ENCODE data around the gene CADM4.

- TF ChIP-seq CTCF (IDR thresholded peaks at IDR 0.05 in 2 of 3, conservative IDR thresholded peaks at IDR 0.05 in 1 of 3; ENCODE audit: borderline replicate concordance in 1 of 3, insufficient read depth in 1 of 3, low read depth in 2 of 3, low read length in 2 of 3) = no peak
- no peak for TF ChIP-seq SIN3A (IDR thresholded peaks at IDR 0.05; ENCODE audit: low read depth)
- no peak for TF ChIP-seq MAX (IDR thresholded peaks at IDR 0.05)
- no peak for TF ChIP-seq REST (IDR thresholded peaks at IDR 0.05; ENCODE audit: low read depth)
- no peak for TF ChIP-seq YY1 (IDR thresholded peaks at IDR 0.05; ENCODE audit: extremely low read depth, insufficient replicate concordance, low read depth, low read length)
- TF ChIP-seq POLR2A (IDR thresholded peaks at IDR 0.05; ENCODE audit: borderline replicate concordance, extremely low read depth, insufficient read depth, insufficient read length) = no peak
- no peak for TF ChIP-seq EZH2phosphoT487 (IDR thresholded peaks at IDR 0.05; ENCODE audit: borderline replicate concordance)
- TF ChIP-seq JUND (IDR thresholded peaks at IDR 0.05) = no peak
- TF ChIP-seq CEBPB (IDR thresholded peaks at IDR 0.05; ENCODE audit: low read depth) = no peak
- no peak for TF ChIP-seq EZH2 (IDR thresholded peaks at IDR 0.05)
These were observed 39.0 kb upstream of the CADM4 start for GRCh38 chr19:43678512-43679261.
